ENCODE results near the gene ANKRD6. TPM values are rescaled to one million over a fixed set of nuclear protein-coding genes. Genes with fewer than 3 reads are reported as not detected.

The ANKRD6 gene
- total RNA-seq, 1 donor from 2014 or later = 70.9 TPM

DNA sequence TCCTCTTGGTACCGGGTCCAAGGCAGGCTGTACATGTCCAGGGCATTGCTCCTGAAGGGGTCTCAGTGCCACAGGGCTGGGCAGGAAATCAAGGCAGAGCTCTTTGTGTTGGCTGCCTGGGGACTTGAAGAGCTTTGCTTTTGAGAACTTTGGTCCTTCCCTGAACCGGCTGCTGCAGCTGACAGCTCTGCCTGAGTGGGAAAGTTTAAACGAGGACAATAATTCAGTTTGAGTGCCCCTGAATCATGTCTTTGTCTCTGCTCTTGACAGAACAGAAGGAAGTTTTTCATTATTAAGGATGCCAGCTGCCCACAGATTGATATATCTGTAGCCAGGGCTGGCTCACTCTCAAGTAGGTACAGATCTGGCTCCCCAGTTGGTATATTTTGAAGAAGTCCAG is 56.1 kb downstream of the ANKRD6 start:
- Mint-ChIP-seq H3K9me3 (ENCODE audit: unreplicated experiment) (no peaks in the 10 kb centered on the region), H3K4me3 (ENCODE audit: unreplicated experiment) (no peak overlapping the region), H3K27me3 (ENCODE audit: unreplicated experiment) (peaks cover 3% of the 10 kb centered on the region), H3K36me3 (ENCODE audit: low read depth, unreplicated experiment) (no peaks in the 10 kb centered on the region), H3K4me1 (ENCODE audit: unreplicated experiment) (peaks cover 19% of the 10 kb centered on the region), H3K27ac (ENCODE audit: unreplicated experiment) (no peak overlapping the region)
- TF ChIP-seq, protein P1, sequence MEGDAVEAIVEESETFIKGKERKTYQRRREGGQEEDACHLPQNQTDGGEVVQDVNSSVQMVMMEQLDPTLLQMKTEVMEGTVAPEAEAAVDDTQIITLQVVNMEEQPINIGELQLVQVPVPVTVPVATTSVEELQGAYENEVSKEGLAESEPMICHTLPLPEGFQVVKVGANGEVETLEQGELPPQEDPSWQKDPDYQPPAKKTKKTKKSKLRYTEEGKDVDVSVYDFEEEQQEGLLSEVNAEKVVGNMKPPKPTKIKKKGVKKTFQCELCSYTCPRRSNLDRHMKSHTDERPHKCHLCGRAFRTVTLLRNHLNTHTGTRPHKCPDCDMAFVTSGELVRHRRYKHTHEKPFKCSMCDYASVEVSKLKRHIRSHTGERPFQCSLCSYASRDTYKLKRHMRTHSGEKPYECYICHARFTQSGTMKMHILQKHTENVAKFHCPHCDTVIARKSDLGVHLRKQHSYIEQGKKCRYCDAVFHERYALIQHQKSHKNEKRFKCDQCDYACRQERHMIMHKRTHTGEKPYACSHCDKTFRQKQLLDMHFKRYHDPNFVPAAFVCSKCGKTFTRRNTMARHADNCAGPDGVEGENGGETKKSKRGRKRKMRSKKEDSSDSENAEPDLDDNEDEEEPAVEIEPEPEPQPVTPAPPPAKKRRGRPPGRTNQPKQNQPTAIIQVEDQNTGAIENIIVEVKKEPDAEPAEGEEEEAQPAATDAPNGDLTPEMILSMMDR (IDR thresholded peaks at IDR 0.05; ENCODE audit: unreplicated experiment) = no peak
- no peak for DNase-seq (ENCODE audit: low spot score)

DNA sequence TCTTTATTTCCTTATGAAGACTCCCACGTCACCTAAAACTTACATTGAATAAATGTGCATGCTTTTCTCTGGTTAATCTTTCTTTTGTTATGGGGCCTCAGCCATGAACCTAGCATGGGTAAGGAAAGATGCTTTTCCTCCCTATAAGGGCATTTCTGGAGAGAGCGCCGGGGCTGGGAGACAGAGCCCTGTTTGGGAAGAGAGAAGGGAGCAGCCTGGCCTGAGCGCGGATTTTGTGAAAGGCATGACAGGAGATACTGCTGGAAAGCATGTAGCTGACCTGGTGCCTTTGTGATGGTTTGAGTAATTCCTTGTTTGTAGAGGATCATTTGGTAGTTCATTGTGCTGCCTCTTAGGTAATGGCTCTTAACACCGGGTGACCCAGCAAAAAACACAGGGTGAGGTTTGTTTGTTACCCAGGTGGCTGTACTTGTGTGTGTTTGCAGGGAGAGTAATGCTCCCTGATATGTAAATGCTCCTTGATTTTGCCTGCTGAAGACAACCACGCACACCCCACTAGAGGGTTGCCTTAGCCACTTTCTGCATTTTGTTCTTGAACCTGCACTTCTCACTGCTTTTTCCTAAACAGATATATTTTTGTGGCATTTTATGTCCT is 59.2 kb downstream of the ANKRD6 start:
- H3K4me3 Mint-ChIP-seq (ENCODE audit: unreplicated experiment) = no peak overlapping the region
- peaks cover 42% of the 10 kb centered on the region for H3K4me1 Mint-ChIP-seq (ENCODE audit: unreplicated experiment)
- no peaks in the 10 kb centered on the region for H3K9me3 Mint-ChIP-seq (ENCODE audit: unreplicated experiment)
- DNase-seq (ENCODE audit: low spot score) = no peak
- TF ChIP-seq, protein P1 (IDR thresholded peaks at IDR 0.05; ENCODE audit: unreplicated experiment) = no peak
- H3K36me3 Mint-ChIP-seq (ENCODE audit: low read depth, unreplicated experiment) = no peaks in the 10 kb centered on the region
- H3K27ac Mint-ChIP-seq (ENCODE audit: unreplicated experiment) = no peak overlapping the region
- H3K27me3 Mint-ChIP-seq (ENCODE audit: unreplicated experiment) = peaks cover 5% of the 10 kb centered on the region

- H3K4me3 Mint-ChIP-seq (ENCODE audit: unreplicated experiment) = peak overlapping the region; percentile 21
- H3K9me3 Mint-ChIP-seq (ENCODE audit: unreplicated experiment) = no peaks in the 10 kb centered on the region
- no peaks in the 10 kb centered on the region for H3K36me3 Mint-ChIP-seq (ENCODE audit: low read depth, unreplicated experiment)
- no peak for DNase-seq (ENCODE audit: low spot score)
- H3K27ac Mint-ChIP-seq (ENCODE audit: unreplicated experiment) = peak overlapping the region; percentile 65
- H3K4me1 Mint-ChIP-seq (ENCODE audit: unreplicated experiment) = peaks cover 48% of the 10 kb centered on the region
- peaks cover 5% of the 10 kb centered on the region for H3K27me3 Mint-ChIP-seq (ENCODE audit: unreplicated experiment)
- TF ChIP-seq, protein P1 (IDR thresholded peaks at IDR 0.05; ENCODE audit: unreplicated experiment) = peak; percentile 45
Measured at GRCh38 chr6:89494131-89494793, 61.3 kb downstream of the ANKRD6 start.

GRCh38 chr6:89495961-89496535 is 63.1 kb downstream of the ANKRD6 start:
- no peaks in the 10 kb centered on the region for H3K36me3 Mint-ChIP-seq (ENCODE audit: low read depth, unreplicated experiment)
- DNase-seq (ENCODE audit: low spot score) = peak; percentile 34
- H3K9me3 Mint-ChIP-seq (ENCODE audit: unreplicated experiment) = no peaks in the 10 kb centered on the region
- peaks cover 5% of the 10 kb centered on the region for H3K27me3 Mint-ChIP-seq (ENCODE audit: unreplicated experiment)
- H3K4me1 Mint-ChIP-seq (ENCODE audit: unreplicated experiment) = peaks cover 56% of the 10 kb centered on the region
- H3K27ac Mint-ChIP-seq (ENCODE audit: unreplicated experiment) = peak overlapping the region; percentile 77
- no peak overlapping the region for H3K4me3 Mint-ChIP-seq (ENCODE audit: unreplicated experiment)
- TF ChIP-seq, protein P1 (IDR thresholded peaks at IDR 0.05; ENCODE audit: unreplicated experiment) = no peak

DNA sequence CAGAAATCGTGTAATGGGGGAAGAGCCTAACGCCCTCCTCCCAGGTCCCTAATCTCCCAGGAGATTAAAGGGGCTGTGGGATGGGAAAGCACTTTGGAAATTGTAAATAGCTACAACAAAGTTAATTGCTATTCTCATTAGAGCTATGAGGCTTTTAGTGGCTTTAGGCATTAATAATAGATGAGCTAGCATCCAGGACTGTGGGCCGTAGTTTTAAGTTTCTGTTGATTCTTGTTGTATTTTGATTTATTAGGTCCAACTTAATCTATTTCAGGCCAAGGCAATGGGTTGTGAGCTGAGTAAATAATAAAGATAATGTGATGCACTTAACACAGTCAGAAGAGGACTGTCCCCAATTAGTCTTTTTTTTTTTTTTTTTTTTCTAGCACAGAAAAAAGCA is 67.7 kb downstream of the ANKRD6 start:
- no peak for DNase-seq (ENCODE audit: low spot score)
- TF ChIP-seq, protein P1 (IDR thresholded peaks at IDR 0.05; ENCODE audit: unreplicated experiment) = no peak
- Mint-ChIP-seq H3K36me3 (ENCODE audit: low read depth, unreplicated experiment) (no peaks in the 10 kb centered on the region), H3K4me1 (ENCODE audit: unreplicated experiment) (peaks cover 35% of the 10 kb centered on the region), H3K27ac (ENCODE audit: unreplicated experiment) (no peak overlapping the region), H3K4me3 (ENCODE audit: unreplicated experiment) (no peak overlapping the region), H3K9me3 (ENCODE audit: unreplicated experiment) (no peaks in the 10 kb centered on the region), H3K27me3 (ENCODE audit: unreplicated experiment) (no peaks in the 10 kb centered on the region)
